Liver (tissue), 9 donors: ENCODE results near the gene CEP85L. TPM values are rescaled to one million over a fixed set of nuclear protein-coding genes. Genes with fewer than 3 reads are reported as not detected.

Experiments
- DNase-seq: peaks from one replicate; pipeline ENCODE4 v3.0.0-alpha.2; 2017; ENCODE audit warnings: low spot score
- H3K27ac ChIP-seq, 2 donors: one replicate each; pipeline ENCODE4 v1.7.0; 2013; ENCODE audit warnings: inconsistent platforms in 2 of 2, low read length in 2 of 2, control low read depth in 1 of 2, low read depth in 1 of 2, mild to moderate bottlenecking in 1 of 2
- H3K27me3 ChIP-seq, 4 donors: one replicate each; pipeline versions ENCODE4 v1.6.1 to v1.7.0; 2013; ENCODE audit warnings: low read length in 3 of 4, inconsistent platforms in 1 of 4, mild to moderate bottlenecking in 1 of 4, moderate library complexity in 1 of 4; ENCODE audit not compliant: control insufficient read depth in 4 of 4, insufficient read depth in 4 of 4
- H3K36me3 ChIP-seq, 4 donors: one replicate each; pipeline versions ENCODE4 v1.6.1 to v1.7.0; 2013; ENCODE audit warnings: low read length in 3 of 4, mild to moderate bottlenecking in 3 of 4, low read depth in 1 of 4, moderate library complexity in 1 of 4; ENCODE audit not compliant: control insufficient read depth in 4 of 4, insufficient read depth in 3 of 4
- H3K4me1 ChIP-seq, 4 donors: one replicate each; pipeline versions ENCODE4 v1.6.1 to v1.7.0; 2013; ENCODE audit warnings: low read length in 3 of 4, mild to moderate bottlenecking in 3 of 4, moderate library complexity in 1 of 4; ENCODE audit not compliant: control insufficient read depth in 4 of 4, insufficient read depth in 4 of 4
- H3K4me3 ChIP-seq, 3 donors: one replicate each; pipeline versions ENCODE4 v1.6.1 to v1.7.0; 2013; ENCODE audit warnings: low read length in 3 of 3, control low read depth in 1 of 3, low read depth in 1 of 3, mild to moderate bottlenecking in 1 of 3
- H3K9ac ChIP-seq, 2 donors: one replicate each; pipeline ENCODE4 v1.7.0; 2013; ENCODE audit warnings: low read length in 2 of 2, mild to moderate bottlenecking in 2 of 2, moderate library complexity in 2 of 2, control low read depth in 1 of 2, low read depth in 1 of 2
- H3K9me3 ChIP-seq, 4 donors: one replicate each; pipeline versions ENCODE4 v1.6.1 to v1.7.0; 2013; ENCODE audit warnings: low read length in 3 of 4; ENCODE audit not compliant: control insufficient read depth in 4 of 4
- EGR1 ChIP-seq, 2 donors: IDR thresholded peaks; 2 replicates each; pipeline ENCODE4 v1.6.1; 2016 to 2018; ENCODE audit warnings: antibody characterized with exemption in 2 of 2, low read depth in 2 of 2
- FOXA1 ChIP-seq: IDR thresholded peaks from 2 replicates; pipeline ENCODE4 v1.6.1; 2016; ENCODE audit warnings: antibody characterized with exemption
- FOXA2 ChIP-seq: IDR thresholded peaks from 2 replicates; pipeline ENCODE4 v1.6.1; 2016; ENCODE audit warnings: antibody characterized with exemption
- GABPA ChIP-seq, 2 donors: IDR thresholded peaks in 1 of 2; conservative IDR thresholded peaks in 1 of 2; 2 replicates each; pipeline ENCODE4 v1.6.1; 2016; ENCODE audit warnings: antibody characterized with exemption in 2 of 2, mild to moderate bottlenecking in 1 of 2, moderate library complexity in 1 of 2
- HNF4A ChIP-seq, 2 donors: conservative IDR thresholded peaks; 2 replicates each; pipeline ENCODE4 v1.6.1; 2016; ENCODE audit warnings: antibody characterized with exemption in 2 of 2, mild to moderate bottlenecking in 2 of 2
- HNF4G ChIP-seq: IDR thresholded peaks from 2 replicates; pipeline ENCODE4 v1.6.1; 2016; ENCODE audit warnings: antibody characterized with exemption
- JUND ChIP-seq, 2 donors: IDR thresholded peaks; 2 replicates each; pipeline ENCODE4 v1.6.1; 2016; ENCODE audit warnings: antibody characterized with exemption in 2 of 2
- NR2F2 ChIP-seq: IDR thresholded peaks from 2 replicates; pipeline ENCODE4 v1.6.1; 2016; ENCODE audit warnings: antibody characterized with exemption
- RAD21 ChIP-seq, 2 donors: IDR thresholded peaks; 2 replicates each; pipeline ENCODE4 v1.6.1; 2016; ENCODE audit warnings: antibody characterized with exemption in 2 of 2, mild to moderate bottlenecking in 2 of 2
- RXRA ChIP-seq, 2 donors: IDR thresholded peaks; 2 replicates each; pipeline ENCODE4 v1.6.1; 2017 to 2018; ENCODE audit warnings: antibody characterized with exemption in 2 of 2, mild to moderate bottlenecking in 1 of 2
- SP1 ChIP-seq: IDR thresholded peaks from 2 replicates; pipeline ENCODE4 v1.6.1; 2018; ENCODE audit warnings: antibody characterized with exemption, mild to moderate bottlenecking
- TAF1 ChIP-seq: conservative IDR thresholded peaks from 2 replicates; pipeline ENCODE4 v1.6.1; 2016; ENCODE audit warnings: antibody characterized with exemption, mild to moderate bottlenecking
- YY1 ChIP-seq: IDR thresholded peaks from 2 replicates; pipeline ENCODE4 v1.6.1; 2016; ENCODE audit warnings: antibody characterized with exemption, mild to moderate bottlenecking
- WGBS: extraction: QIAGEN DNeasy Blood & Tissue Kit; methylation state at CpG from one replicate; pipeline ENCODE4 v1.1.7; 2013; 5-methylcytosine and 5-hydroxymethylcytosine counted together
- polyA plus RNA-seq, 2 donors: library from polyadenylated mRNA; stranded (reverse) in 1 of 2; unstranded in 1 of 2; fragments of 200-250 nt in 1 of 2; fragments of >200 nt in 1 of 2; fragmentation: Nextera tagmentation in 1 of 2; extraction: Ambion mirVana in 1 of 2; gene quantifications; one replicate each; pipeline versions ENCODE4 v1.2.1 to v1.2.3, GENCODE V29; 2013 to 2015
- total RNA-seq, 2 donors: library from RNA; depleted of rRNA; stranded (reverse); fragments of >200 nt; gene quantifications; one replicate each; pipeline ENCODE4 v1.2.3, GENCODE V29; 2014
- TF ChIP-seq, protein P1 (sequence below): IDR thresholded peaks from 2 replicates; pipeline ENCODE4 v1.6.1; 2016; ENCODE audit warnings: antibody characterized with exemption, mild to moderate bottlenecking
- TF ChIP-seq, protein P2 (sequence below): IDR thresholded peaks from 2 replicates; pipeline ENCODE4 v1.6.1; 2016; ENCODE audit warnings: antibody characterized with exemption
- TF ChIP-seq, protein P3 (sequence below): IDR thresholded peaks from 2 replicates; pipeline ENCODE4 v1.6.1; 2016; ENCODE audit warnings: antibody characterized with exemption
- TF ChIP-seq, protein P4 (sequence below): IDR thresholded peaks from 2 replicates; pipeline ENCODE4 v1.6.1; 2016; ENCODE audit warnings: antibody characterized with exemption
- TF ChIP-seq, protein P5 (sequence below): fragments of 150-350 bp; IDR thresholded peaks from 2 replicates; pipeline ENCODE4 v1.5.1; 2017; ENCODE audit warnings: improper control_type of control experiment, low read depth, low read length; ENCODE audit not compliant: missing input control
- donor health status: healthy.
- donor health status: healthy.
- donor health status: healthy.
- donor health status: healthy.
- donor health status: healthy.

Gene CEP85L
- total and polyA plus RNA-seq, 4 donors = 0.40 to 6.4 (median 2.3) TPM

DNA sequence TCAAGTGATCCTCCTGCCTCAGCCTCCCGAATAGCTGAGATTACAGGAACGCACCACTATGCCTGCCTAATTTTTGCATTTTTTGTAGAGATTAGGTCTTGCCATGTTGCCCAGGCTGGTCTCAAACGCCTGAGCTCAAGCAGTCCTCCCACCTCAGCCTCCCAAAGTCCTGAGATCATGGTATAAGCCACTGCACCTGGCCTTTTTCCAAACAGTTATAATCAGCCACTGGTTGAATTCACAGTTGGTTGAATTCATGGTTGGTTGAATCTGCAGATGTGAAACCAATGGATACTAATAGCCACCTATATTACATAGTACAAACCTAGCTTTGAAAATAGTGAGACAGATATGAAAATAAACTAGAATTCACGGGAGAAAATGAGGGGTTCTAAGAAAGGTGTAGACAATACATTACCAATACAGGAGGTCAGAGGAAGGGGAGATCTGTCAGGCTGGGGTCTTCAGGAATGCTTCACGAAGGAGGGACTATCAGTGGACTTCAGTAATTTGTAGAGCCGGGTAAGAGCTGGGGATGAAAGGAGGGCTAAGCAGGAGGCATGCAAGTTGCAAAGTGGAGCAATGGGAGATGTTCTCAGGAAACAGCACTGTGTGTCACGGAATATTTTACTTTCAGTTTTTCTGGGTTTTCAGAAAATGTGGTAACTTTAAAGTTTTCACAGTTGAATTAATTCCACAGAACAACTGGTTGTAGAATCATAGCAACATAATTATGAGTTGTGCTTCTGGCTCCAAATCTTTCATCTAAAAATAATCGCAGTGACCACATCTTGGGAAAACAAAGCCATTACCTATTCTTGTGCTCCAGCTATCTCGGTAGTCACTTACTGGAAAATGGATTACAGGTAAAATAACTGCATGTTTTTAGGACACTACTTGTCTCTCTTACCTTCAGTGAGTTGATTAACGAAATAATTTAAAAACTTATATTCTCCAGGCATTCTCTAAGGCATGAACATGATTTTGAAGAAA is 12.9 kb upstream of the CEP85L start:
- WGBS = 72% methylated on average over 10 of the region's 10 CpGs
- TF ChIP-seq SP1 (no peak), JUND (IDR thresholded peaks at IDR 0.05) (no peak), FOXA2 (no peak), NR2F2 (no peak), FOXA1 (no peak), GABPA (IDR thresholded peaks at IDR 0.05 in 1 of 2, conservative IDR thresholded peaks at IDR 0.05 in 1 of 2) (no peak), HNF4G (no peak), TAF1 (no peak), HNF4A (conservative IDR thresholded peaks at IDR 0.05) (no peak), RXRA (IDR thresholded peaks at IDR 0.05) (no peak), EGR1 (IDR thresholded peaks at IDR 0.05; ENCODE audit: low read depth in 2 of 2) (no peak), RAD21 (IDR thresholded peaks at IDR 0.05) (no peak), YY1 (no peak)
- TF ChIP-seq, protein P1, sequence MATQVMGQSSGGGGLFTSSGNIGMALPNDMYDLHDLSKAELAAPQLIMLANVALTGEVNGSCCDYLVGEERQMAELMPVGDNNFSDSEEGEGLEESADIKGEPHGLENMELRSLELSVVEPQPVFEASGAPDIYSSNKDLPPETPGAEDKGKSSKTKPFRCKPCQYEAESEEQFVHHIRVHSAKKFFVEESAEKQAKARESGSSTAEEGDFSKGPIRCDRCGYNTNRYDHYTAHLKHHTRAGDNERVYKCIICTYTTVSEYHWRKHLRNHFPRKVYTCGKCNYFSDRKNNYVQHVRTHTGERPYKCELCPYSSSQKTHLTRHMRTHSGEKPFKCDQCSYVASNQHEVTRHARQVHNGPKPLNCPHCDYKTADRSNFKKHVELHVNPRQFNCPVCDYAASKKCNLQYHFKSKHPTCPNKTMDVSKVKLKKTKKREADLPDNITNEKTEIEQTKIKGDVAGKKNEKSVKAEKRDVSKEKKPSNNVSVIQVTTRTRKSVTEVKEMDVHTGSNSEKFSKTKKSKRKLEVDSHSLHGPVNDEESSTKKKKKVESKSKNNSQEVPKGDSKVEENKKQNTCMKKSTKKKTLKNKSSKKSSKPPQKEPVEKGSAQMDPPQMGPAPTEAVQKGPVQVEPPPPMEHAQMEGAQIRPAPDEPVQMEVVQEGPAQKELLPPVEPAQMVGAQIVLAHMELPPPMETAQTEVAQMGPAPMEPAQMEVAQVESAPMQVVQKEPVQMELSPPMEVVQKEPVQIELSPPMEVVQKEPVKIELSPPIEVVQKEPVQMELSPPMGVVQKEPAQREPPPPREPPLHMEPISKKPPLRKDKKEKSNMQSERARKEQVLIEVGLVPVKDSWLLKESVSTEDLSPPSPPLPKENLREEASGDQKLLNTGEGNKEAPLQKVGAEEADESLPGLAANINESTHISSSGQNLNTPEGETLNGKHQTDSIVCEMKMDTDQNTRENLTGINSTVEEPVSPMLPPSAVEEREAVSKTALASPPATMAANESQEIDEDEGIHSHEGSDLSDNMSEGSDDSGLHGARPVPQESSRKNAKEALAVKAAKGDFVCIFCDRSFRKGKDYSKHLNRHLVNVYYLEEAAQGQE = no peak
- TF ChIP-seq, protein P2, sequence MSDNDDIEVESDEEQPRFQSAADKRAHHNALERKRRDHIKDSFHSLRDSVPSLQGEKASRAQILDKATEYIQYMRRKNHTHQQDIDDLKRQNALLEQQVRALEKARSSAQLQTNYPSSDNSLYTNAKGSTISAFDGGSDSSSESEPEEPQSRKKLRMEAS = no peak
- TF ChIP-seq, protein P3, sequence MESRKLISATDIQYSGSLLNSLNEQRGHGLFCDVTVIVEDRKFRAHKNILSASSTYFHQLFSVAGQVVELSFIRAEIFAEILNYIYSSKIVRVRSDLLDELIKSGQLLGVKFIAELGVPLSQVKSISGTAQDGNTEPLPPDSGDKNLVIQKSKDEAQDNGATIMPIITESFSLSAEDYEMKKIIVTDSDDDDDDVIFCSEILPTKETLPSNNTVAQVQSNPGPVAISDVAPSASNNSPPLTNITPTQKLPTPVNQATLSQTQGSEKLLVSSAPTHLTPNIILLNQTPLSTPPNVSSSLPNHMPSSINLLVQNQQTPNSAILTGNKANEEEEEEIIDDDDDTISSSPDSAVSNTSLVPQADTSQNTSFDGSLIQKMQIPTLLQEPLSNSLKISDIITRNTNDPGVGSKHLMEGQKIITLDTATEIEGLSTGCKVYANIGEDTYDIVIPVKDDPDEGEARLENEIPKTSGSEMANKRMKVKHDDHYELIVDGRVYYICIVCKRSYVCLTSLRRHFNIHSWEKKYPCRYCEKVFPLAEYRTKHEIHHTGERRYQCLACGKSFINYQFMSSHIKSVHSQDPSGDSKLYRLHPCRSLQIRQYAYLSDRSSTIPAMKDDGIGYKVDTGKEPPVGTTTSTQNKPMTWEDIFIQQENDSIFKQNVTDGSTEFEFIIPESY = no peak
- TF ChIP-seq, protein P4, sequence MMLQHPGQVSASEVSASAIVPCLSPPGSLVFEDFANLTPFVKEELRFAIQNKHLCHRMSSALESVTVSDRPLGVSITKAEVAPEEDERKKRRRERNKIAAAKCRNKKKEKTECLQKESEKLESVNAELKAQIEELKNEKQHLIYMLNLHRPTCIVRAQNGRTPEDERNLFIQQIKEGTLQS = no peak
- TF ChIP-seq, protein P5, sequence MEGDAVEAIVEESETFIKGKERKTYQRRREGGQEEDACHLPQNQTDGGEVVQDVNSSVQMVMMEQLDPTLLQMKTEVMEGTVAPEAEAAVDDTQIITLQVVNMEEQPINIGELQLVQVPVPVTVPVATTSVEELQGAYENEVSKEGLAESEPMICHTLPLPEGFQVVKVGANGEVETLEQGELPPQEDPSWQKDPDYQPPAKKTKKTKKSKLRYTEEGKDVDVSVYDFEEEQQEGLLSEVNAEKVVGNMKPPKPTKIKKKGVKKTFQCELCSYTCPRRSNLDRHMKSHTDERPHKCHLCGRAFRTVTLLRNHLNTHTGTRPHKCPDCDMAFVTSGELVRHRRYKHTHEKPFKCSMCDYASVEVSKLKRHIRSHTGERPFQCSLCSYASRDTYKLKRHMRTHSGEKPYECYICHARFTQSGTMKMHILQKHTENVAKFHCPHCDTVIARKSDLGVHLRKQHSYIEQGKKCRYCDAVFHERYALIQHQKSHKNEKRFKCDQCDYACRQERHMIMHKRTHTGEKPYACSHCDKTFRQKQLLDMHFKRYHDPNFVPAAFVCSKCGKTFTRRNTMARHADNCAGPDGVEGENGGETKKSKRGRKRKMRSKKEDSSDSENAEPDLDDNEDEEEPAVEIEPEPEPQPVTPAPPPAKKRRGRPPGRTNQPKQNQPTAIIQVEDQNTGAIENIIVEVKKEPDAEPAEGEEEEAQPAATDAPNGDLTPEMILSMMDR = no peak
- DNase-seq = no peak
- H3K27me3 ChIP-seq = no peaks in the 10 kb centered on the region
- H3K27ac ChIP-seq = no peak overlapping the region
- no peaks in the 10 kb centered on the region for H3K9me3 ChIP-seq
- no peaks in the 10 kb centered on the region for H3K4me1 ChIP-seq
- no peak overlapping the region for H3K4me3 ChIP-seq
- H3K36me3 ChIP-seq = no peaks in the 10 kb centered on the region
- H3K9ac ChIP-seq = no peak overlapping the region
